Kidney tubule cell (primary cell): ENCODE data around the gene PRM1.
A peak's percentile ranks its signal among the peaks of the same experiment; 100 is the strongest.
"Not testable (repeated sequence)": the region's sequence is repeated elsewhere in the genome, so short reads cannot be mapped to it uniquely, and the experiment has no call there.

Experiments
- DNase-seq: peaks from one replicate; pipeline ENCODE4 v3.0.0-alpha.2; 2018; ENCODE audit warnings: low spot score

PRM1 gene

DNA sequence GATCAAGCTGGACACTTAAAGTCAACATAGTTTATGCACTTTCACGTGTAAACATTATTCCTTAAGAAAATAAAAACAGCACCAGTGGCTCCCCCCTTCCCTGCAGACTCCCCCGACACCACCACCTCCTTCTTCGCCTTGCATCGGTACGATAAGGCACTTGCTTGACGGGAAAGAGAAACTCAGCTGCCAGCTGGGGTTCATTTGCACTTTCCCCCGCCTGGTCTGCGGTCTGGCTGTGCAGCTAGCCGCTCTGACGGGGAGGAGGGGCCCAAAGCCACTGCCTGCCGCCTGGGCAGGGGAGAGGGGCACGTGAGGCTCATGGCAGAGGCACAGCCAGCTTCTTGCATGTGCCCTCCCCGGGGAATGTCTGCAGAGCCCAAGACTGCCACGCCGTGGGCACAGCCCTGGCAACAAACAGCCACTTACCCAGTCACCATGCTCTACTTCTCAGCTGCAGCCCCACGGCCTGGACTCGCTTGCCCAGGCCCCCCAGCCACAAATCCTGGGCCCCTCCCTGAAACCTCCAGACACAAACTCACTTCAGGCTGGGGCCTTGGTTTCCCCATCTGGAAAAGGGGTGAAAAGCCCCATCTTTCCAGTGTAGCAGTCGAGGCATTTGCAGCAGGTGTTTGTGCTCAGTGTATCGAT, 16.5 kb upstream of the PRM1 start:
- peak; percentile 64 for DNase-seq

DNA sequence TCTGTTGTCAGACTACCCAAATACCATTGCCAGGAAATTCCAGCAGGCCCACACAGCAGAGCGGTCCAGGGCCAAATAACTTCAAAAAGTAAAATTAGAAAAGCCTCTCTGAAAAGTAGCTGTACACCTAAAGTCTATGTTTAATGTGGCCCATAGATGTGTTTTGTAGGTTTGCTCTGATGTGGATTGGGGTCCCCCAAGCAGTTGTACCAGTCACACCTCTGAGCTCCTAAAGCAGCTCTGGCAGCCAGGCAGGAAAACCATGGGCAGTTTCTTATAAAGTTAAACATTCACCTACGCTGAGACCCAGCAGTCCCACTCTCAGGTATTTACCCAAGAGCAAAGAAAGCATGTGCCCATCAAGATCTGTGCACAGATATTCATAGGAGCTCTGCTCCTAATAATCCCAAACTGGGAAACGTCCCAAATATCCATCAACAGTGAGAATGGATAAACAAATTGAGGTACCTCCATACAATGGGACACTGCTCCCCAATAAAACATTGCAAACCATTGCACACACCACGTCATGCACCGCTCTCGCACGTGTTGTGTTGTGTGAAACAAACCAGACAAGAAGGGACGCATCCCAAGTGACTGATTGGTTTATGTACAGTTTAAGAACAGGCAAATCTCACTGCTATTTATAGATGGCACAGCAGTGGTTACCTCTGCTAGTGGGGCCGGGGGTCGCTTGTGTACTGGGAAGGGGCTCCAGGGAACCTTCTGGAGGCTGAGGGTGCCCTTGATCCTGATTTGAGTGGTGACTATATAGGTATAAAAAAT, 15.8 kb upstream of the PRM1 start:
- peak; percentile 9 for DNase-seq

DNA sequence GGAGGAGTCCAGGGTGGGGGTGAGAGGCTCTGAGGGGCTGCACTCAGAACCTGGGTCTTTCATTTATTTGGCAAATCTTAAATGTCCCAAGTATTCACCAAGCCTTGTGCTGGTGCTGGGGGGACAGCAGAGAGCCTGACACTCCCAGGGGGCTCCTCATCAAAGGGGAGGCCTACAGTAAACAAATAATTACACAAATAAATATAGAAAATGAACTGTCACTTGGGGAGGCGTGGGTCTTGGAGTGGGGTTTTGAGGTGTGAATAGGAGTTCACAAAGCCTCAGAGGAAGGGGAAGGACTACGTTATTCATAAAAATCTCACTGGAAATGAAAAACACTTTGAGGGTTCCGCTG, 15.2 kb upstream of the PRM1 start:
- DNase-seq, result no peak

DNA sequence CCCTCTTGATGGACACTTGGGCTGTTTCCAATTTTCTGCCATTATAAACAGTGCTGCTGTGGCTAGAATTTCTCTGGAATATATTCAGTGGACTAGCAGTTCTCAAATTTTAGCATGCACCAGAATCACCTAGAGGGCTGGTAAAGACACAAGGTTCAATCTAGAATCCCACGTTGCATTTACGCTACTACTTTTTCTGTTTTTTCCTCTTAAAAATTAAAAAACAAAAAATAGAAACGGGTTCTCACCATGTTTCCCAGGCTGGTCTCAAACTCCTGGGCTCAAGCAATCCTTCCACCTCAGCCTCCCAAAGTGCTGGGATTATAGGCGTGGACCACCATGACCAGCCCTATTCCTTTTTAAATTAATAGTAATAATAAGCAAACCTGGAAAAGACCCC, 14.5 kb upstream of the PRM1 start:
- DNase-seq, result no peak

DNA sequence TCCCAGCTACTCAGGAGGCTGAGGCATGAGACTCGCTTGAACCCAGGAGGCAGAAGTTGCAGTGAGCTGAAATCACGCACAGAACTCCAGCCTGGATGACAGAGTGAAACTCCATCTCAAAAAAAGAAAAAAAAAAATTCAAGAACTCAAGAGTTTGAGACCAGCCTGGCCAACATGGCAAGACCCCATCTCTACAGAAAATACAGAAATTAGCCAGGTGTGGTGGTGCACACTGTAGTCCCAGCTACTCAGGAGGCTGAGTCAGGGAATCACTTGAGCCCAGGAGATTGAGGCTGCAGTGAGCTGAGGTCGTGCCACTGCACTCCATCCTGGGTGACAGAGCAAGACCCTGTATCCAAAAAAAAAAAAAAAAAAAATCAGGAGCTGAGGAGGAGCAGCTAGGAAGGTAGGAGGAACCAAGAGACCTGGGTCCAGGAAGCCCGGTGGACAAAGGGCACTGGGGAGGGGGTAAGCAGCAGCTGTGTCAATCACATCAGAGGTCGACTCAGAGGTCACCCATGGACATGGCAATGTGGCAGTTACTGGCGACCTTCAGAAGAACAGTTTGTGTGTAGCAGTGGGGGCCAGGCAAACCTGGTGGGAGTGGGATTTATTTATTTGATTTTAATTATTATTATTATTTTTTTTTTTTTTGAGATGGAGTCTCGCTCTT, 11.1 kb upstream of the PRM1 start:
- no peak for DNase-seq

DNA sequence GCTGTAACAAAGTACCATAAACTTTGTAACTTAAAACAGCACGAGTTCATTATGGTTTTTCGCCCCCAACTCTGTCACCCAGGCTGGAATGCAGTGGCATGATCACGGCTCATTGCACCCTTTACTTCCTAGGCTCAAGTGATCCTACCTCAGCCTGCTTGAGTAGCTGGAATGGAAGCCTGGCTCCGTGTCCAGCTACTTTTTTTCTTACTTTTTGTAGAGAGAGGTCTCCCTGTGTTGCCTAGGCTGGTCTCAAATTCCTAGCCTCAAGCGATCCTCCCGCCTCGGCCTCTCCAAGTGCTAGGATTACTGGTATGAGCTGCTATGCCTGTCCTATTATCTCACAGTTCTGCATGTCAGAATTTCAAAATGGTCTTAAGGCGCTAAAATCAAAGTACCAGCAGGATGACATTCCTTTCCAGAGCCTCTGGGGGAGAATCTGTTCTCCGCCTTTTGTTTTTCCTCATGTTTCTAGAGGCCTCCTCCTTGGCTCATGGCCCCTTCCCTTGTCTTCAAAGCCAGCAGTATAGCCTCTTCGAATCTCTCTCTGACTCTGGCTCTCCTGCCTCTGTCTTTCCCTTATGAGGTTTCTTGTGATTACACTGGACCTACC, 10.1 kb upstream of the PRM1 start:
- DNase-seq, result peak; percentile 22

DNA sequence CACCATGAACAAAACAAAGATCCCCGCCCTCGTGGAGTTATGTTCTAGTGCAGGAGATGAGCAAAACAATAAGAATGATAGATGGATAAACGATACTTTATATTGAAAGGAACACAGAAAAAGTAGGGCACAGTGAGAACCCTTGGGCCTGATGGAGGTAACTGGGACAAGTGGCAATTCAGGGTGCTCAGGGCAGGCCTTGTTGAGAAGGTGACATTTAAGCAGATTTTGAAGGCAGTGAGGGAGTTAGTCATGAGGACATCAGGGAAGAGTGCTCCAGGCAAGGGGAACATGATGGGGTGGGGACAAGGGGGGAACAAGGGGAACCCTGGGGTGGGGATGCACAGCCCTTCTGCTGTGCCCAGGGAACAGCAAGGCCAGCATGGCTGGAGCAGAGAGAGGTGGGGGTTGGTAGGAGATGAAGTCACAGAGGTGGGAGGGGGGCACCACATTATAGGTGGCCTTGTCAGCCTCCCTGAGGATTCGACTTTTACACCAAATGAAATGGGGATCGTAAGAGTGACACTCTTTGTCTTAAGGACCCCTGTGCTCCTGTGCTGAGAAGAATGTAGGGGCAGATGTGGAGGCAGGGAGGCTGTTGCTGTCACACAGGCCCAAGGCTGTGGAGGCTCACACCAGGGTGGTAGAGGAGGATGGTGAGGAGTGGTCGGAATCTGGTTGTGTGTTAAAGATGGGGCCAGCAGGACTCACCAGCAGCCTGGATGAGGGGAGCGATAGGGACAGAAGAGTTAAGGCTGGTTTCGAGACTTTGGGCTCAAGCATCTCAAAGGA, 9.2 kb upstream of the PRM1 start:
- DNase-seq, result no peak

DNA sequence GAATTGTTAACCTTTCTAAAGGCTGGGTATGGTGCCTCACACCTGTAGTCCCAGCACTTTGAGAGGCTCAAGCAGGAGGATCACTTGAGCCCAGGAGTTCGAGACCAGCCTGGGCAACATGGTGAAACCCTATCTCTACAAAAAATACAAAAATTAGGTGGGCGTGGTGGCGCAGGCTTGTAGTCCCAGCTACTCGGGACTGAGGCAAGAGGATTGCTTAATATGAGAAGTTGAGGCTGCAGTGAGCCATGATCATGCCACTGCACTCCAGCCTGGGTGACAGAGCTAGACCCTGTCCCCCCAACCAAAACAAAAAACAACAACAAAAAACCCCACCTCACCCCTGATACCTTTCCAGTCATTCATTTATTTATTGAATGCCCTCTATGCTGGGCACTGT, 8.6 kb upstream of the PRM1 start:
- DNase-seq, result not testable (repeated sequence)

DNA sequence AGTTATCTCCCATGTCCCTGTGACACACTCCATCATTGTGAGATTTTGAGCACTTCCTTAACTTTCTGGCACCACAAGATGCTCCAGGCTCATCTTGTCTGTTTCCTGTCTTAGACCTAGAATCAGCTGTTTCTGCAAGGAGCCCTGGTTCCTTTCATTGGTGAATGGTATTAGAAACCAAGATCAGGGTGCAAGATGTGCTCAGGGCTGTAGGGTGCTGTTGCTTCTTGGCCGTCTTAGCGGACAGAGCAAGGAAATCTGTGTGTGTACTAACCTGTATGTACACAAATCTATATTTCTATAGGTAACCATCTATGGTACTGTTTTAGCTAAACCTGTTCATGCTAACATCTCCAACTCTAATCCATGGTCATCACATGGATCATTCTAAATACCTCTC, 8.1 kb upstream of the PRM1 start:
- DNase-seq, result no peak

DNA sequence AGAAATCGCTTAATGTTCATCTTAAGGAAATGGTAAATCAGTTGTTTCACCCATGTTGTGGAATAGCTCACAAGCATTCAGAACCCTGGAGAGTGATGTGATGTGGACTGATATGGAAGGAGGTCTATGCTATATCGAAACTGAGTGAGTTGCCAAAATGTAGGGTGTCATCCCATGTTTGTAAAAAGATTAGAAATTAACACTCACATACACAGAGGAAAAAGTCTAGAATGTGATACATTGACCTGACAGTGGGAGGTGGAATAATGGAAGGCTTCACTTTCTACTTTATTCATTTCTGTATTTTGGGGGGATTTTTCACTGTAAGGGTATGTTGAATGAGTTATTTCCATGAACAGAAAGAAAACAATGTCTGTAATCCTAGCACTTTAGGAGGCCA, 4.7 kb upstream of the PRM1 start:
- no peak for DNase-seq

DNA sequence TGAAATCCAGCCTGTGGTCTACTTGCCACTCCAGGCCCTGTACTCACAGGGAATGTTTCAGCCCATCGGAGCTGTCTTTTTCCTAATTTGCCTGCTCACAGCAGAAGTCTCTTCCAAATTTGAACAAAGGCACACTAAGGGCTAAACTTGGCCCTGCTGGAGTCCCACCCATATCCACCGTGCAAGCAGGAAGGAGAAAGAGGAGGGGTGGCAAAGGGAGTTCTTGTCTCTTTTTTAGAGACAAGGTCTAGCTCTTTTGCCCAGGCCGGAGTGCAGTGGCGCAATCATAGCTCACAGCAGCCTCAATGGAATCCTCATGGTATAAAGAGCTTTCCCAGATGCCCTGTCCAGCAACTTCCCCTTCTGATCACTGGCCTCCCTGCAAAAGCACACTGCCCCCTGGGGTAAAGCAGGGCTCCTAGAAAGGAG, 2.7 kb upstream of the PRM1 start:
- DNase-seq, result no peak

DNA sequence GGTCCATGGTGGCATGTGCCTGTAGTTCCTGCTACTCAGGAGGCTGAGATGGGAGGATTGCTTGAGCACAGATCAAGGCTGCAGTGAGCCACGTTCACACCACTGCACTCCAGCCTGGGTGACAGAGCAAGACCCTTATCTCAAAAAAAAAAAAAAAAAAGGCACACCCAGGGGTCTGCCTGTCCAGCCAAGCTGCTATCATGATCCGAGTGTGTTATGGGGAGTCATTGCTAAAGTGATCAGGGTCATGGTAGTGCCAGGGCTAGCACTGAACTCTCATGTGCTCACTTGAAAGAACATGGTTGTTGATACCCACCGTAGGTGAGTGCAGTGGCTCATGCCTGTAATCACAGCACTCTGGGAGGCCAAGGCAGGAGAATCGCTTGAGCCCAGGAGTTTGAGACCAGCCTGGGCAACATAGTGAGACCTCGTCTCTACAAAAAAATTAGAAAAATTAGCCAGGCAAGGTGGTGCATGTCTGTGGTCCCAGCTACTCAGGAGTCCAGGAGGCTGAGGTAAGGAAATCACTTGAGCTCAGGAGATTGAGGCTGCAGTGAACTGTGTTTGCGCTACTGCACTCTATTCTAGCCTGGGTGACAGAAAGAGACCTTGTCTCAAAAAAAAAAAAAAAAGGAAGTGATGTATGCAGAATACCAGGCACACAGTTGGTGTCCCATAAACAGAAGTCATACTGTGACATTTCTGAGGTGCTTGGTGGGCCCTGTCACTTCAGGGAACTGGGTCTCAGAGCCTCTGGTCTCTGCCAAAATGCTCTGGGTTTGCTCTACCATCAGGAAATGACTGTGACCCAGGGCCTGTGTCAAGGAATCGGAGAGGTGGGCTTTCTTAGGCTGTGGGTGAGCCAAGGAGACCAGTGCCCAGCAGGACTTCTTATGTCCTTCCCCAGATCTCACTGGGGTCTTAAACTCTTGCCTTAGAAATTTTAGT, 2.2 kb downstream of the PRM1 start:
- no peak for DNase-seq

DNA sequence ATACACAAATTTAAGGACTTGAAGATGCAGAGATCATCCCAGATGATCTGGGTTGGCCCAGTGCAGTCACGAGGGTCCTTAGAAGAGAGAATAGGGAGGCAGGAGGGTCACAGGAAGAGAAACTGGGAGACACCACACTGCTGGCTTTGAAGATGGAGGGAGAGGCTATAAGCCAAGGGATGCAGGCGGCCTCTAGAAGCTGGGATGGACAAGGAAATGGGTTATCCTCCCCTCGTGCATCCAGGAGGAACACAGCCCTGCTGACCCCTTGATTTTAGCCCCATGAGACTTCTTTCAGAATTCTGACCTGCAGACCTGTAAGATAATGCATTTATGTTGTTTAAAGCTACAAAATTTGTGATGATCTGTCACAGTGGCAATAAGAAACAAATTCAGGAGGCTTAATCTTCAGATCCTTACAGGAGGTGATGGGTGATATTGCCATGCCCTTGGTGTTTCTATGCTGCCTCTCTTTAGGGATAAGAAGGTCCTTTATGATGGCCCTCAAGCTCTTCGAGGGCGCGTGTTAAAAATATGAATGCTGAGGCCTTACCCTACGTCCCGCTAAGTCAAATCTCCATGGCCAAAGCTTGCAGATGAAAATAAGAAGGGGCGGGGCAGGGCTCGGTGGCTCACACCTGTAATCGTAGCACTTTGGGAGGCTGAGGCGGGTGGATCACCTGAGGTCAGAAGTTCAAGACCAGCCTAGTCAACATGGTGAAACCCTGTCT, 3.4 kb downstream of the PRM1 start:
- no peak for DNase-seq

DNA sequence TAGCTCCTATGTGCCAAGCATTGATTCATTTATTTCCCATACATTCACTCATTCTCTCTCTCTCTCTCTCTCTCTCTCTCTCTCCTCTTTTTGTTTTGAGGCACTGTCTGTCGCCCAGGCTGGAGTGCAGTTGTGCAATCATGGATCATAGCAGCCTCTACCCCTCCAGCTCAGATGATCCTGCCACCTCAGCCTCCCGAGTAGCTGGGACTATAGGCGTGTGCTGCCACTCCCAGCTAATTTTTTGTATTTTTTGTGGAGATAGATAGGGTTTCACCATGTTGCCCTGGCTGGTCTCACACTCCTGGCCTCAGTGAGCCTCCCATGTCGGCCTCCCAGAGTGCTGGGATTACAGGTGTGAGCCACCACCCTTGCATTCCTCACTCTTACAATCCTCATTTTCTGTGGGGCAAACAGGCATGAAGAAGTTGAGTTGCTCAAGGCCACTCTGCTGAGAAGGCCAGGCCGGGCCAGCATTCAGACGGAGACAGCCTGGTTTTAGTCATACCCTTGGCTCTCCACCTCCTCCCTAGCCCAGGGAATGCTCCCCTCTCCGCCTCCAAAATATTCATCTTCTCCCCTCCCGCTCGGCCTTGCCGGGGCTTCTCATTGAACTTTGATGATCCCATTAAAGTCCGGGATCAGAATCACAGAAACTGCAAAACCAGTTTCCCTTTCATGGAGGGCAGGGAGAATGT, 4.1 kb downstream of the PRM1 start:
- no peak for DNase-seq

DNA sequence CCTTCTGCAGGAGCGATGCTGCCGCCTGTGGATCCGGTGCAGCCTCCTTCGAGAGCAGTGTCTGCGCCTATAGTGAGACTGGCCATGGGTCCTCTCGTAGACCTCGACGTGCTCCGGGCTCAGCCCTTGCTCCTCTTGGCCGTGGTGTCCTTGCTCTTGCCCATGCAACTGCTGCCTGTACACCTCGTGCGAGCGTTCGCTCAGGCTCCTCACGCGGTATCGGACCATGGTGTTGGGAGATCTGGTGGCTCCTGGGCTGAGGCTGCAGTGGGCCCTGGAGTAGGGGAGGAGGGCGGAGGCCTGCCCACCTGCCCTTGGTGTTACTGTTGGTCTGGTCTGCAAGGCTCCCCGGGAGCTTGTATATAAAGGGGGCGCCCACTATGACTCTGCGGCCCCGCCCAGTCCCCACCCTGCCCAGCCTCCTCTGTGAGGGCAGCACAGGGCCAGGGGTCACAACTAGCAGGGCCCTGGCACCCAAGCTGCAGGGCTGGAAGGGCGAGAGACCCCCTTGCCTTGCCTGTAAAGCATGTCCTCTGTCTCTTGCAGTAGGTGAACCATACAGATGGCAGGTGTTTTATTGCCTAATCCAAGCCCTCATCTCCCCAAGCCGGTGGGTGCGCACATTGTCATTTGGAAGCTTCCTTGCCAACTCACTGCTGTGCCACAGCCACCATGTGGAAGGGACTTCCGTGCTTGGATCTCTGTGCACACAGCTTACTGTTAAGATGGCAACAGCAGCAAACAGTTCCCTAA, 4.8 kb downstream of the PRM1 start, which contains the start of gene PRM2:
Gene PRM2 (minus strand): TSS at position 338 of the 753 bp plus-strand sequence. CDS start 110 bp downstream, at position 228.
- DNase-seq, result no peak

DNA sequence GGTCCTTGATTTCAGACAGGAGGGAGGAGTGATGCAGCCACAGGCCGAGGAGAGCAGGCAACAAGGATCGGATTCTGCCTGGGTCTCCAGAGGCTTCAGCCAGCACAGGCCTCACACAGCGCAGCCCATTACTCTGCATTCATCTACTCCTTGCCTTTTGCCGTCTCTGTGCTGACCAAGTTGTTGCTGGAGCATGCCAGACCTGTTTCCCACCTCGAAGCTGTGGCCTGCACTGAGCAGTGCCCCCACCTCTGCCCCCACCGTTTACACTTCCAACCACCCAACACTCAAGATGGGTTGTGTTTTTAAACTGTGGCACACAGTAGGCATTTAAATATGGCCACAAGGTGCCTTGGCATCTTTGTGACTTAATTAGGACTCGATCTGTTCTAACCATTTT, 6.2 kb downstream of the PRM1 start:
- no peak for DNase-seq

DNA sequence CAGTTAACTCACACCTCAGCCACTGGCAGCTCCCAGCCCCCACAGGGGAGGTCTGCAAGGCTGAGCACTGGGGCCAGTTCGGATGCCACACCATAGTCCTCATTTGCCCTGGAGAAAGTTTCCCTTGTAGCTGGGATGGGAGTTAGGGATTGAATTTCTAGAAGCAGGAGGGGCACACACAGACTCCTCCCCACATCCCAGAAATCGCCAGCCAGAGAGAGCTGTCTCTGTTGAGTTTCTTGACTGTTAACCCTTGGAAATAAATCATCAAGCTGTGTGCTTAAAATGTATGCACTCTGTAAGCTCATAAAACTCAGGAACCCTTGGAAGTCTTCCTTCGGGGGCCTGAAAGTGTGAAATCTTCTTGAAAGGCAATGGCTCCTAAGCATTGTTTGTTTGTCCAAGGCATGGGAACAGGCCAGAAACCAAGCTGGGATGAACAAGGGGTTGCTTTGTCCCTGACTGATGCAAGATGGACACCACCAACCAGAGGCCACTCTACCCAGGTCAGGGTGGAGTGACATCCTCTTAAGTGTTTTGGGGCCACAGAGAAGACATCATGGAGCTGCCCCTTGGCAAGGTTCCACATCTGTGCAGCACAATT, 7.3 kb downstream of the PRM1 start:
- DNase-seq, result no peak
